HG03108 (cell line): ENCODE data around the gene HRAS.
A peak's percentile ranks its signal among the peaks of the same experiment; 100 is the strongest.

ENCODE experiments used
- ATAC-seq: cut with Tn5 transposase; IDR thresholded peaks from one replicate; pipeline ENCODE4 v1.9.1; 2021; ENCODE audit warnings: moderate library complexity; ENCODE audit not compliant: unreplicated experiment

HRAS gene

DNA sequence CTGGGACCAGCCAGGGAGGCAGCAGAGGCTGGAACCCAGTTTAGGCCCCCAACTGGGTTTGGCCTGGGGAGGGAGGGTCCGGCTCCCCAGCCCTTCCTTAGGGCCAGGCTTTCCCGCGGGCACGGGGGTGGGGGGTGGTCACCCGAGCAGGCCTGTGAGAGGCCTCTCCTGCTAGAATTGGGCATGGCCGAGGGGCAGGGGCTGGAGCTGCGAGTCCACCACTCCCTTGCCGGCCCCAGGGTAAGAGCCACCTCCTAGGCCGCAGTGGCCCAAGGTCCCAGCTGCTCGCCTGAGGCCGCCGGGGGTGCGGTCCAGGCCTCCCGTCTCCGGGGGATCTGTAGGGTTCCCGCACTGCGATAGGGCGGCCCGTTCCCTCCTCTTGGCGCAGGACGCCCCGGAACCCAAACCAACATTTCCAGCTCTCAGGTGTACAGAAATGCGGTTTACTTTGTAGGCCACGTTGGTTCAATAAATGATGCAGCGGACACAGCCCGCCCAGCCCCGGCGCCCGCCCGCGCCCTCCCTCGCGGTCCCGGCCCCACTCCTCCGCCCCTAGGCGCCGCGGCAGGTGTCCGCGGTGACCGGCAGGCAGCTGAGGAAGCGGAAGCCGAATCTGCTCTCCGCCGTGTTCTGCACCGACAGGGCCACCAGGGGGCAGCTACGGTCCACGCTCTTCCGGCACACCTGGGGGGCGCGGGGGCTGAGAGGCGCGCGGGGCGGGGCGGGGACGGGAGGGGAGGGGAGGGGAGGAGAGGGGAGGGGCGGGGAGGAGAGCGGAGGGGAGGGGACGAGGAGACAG, 19.3 kb upstream of the HRAS start:
- ATAC-seq: peak; percentile 40

GRCh38 chr11:553988-554340, 18.6 kb upstream of the HRAS start:
- ATAC-seq: no peak

DNA sequence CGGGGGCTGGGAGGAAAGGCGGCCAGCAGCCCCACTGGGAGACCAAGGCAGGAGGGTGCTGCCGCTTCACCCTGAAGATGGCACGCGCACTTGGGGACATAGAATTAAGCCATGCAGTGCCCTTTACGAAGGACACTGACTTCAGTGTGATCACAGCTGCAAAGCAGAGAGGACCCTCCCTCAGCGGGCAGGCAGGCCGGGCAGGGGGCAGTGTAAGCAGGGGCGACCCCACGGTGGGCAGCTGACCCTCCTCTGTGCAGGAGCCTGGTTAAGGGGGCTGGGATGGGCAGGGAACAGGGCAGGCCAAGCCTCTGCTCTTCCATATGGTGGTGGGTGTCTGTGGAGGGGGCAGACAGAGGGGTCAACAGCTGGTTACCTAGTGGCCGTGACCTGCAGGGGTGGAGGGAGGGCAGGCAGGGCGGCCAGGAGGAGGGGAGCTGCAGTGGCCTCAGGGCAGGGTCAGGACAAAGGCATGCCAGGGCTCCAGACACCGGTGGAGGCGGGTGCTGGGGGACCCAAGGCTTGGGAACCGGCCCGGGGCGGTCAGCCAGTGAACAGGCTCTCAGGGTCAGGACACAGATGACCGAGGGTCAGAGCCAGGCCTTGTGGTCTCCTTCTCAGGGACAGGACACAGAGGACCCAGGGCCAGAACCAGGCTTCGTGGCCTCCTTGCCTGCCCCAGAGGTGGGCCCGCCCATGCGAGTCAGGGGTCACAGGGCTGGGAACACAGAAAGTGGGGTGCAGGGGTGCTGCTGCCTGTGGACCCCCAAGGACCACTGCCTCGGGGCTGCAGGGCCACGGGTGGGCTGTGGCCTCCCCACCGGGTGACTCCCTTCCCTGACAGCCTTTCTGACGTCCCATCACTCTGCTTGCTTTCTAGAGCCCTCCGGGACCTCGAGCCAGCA, 18.0 kb upstream of the HRAS start:
- no peak for ATAC-seq

- no peak for ATAC-seq
Measured at GRCh38 chr11:551596-551995, 16.2 kb upstream of the HRAS start.

GRCh38 chr11:551131-551530, 15.8 kb upstream of the HRAS start:
- ATAC-seq: no peak

GRCh38 chr11:550746-551085, 15.3 kb upstream of the HRAS start:
- no peak for ATAC-seq

DNA sequence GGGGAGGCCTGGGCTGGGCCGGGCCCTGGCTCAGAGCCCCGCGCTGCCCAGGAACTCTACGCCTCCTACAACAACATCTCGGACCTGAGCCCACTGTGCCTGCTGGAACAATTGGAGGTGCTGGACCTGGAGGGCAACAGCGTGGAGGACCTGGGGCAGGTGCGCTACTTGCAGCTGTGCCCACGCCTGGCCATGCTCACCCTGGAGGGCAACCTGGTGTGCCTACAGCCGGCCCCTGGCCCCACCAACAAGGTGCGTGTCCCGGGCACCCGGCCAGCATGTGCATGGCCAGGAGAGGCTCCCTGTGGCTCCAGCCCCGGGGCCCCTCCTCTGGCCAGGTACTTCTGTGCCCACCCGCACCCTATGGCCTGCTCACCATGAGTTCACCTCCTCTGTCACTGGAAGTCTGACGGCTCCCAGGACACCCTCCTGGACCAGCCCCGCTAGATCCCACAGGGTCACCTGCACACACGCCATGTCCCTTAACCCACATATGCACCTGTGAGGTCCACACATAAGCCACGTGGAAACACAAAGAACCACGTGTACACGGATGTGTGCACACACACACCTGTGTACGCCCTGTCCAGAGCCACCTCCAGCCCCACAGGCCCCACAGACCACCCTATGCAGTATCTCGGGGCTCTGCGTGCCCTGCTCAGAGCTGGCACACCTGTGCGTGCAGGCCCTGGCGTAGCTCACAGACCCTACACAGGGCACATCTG, 14.8 kb upstream of the HRAS start:
- no peak for ATAC-seq

DNA sequence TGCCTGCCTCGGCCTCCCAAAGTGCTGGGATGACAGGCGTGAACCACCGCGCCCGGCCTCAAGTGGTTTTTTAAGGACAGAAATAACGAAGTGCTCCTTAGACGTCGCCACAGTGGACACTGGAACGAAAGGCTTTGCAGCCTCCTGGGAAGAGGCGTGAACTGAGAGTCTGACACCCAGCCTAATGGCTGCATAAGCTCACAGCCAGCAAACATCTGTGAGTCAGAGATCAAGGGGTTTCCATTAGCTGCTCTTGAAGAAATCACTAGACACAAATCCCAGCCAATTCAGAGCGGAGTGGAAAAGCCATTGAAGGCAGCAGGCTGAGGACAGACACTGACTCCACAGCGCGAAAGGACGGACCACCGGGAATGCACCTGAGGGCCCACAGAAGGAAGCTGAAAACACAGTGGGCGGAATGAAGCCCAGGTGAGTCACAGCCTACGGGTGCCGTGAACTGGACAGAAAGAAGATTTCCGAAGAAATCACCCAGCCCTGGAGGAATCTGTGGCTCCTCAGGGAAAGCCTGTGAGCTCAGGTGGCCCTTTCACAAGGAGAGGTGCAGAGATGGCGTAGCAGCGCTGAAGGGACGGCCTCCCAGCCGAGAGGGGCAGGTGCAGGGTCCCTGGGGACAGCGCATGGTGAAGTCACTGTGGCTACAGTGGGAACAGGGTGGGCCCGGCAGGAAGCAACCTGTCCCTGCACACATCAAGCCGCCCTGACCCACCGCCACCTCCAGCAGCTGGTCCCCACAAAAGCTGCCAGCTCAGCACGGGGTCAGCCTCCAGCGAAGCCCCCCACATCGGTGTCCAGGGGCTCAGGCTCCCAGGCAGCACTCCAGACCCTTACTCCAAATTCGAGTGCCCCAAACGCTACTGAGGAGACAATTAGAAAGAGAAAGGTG, 13.6 kb upstream of the HRAS start:
- ATAC-seq: no peak

DNA sequence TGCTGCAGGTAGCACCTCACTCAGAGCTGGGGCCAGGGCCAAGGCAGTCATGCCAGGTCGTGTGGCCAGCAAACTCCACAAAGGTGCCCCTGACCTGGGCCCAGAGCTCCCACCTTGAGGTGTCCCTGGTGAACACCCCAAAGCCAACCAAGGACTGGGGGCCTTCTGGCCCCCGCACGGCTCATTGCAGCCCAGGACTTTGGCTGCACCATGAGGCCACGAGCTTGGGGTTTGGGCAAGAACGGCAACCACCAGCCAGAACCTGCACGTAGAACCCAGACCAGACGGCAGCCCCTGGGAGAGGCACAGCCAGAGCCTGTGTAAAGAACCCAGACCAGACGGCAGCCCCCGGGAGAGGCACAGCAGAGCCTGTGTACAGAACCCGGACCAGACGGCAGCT, 9.8 kb upstream of the HRAS start:
- ATAC-seq: no peak

GRCh38 chr11:544817-545166, 9.4 kb upstream of the HRAS start:
- ATAC-seq: no peak

- no peak for ATAC-seq
Measured at GRCh38 chr11:541433-541885, 6.1 kb upstream of the HRAS start.

- no peak for ATAC-seq
Measured at GRCh38 chr11:540583-541432, 5.4 kb upstream of the HRAS start.

DNA sequence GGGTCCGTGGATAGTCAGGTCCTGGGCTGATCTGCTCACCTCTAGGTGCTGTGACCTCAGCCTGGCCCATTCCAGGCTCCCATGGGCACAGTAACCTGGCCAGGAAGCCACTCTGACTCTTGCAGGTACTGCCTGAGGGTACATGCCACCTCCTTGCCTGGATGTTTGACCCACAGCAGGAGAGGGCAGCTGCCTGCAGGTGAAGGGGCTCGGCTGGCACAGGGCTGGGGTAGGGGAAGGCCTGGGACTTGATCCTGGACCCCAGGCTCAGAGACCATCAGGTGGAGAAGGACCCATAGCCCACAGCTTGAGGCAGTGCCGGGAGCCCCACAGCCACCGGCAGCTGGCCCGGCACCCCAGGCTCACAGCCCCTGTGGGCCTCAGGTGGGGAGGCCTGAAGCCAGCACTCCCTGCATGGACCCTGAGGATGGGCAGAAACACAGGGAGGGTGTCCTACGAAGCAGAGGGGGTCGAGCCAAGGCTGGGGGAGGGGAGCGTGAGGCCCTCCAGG, 4.7 kb upstream of the HRAS start:
- no peak for ATAC-seq

- ATAC-seq: no peak
Measured at GRCh38 chr11:538431-539051, 3.2 kb upstream of the HRAS start.

GRCh38 chr11:537622-538430, 2.5 kb upstream of the HRAS start:
- ATAC-seq: no peak

DNA sequence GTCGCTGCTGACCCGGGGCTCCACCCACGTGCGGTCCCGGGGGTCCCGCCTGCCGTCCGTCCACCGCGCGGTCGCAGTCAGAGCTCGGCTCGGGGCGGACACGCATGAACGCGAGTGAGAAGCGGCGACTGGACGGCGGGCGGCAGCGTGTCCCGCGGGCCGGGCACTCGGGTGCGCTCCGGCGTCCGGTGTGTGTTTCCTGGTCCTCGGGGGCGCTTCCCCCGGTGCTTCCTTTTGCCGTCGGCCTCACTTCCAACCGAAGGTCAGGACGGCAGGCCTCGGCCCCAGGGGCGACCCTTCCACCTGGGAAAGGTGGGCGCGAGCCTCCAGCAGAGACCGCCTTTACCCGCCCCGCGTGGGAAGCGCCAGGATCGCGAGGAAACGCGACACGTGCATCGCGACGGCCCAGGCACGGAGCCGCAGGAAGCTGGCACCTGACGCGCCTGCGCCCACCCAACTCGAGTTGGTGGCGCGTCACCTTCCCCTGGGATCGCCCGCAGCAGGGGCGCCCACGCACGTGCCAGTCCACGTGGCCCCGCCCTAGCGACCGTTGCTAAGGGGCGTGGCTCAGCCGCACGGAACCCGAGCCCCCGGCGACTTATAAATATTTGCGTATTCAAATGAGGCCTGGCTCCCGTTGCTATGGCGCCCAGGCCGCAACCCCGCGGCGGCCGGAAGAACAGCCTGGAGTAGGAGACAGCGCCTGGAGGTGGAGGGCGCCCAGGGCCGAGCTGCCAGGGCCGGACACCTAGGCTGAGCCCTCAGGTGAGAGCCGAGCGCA, 1.7 kb upstream of the HRAS start, which contains the start of gene LRRC56:
Gene LRRC56, plus strand, starts transcription at position 687 of the 781 bp plus-strand sequence. CDS start 3,158 bp downstream, outside the sequence.
- peak; percentile 35 for ATAC-seq

- ATAC-seq: no peak
Measured at GRCh38 chr11:535210-535518, 212 bp downstream of the HRAS start.
